SK-N-MC (cell line): ENCODE results near the gene PLA2R1.

ENCODE experiments used
- DNase-seq: peaks from one replicate; pipeline ENCODE4 v3.0.0-alpha.2; 2011; ENCODE audit warnings: low read depth, low spot score
- H3K27ac ChIP-seq: fragments of 200-600 bp; sonication (generic); 2 replicates; pipeline ENCODE4 v1.5.1; 2016; ENCODE audit warnings: mixed run types
- H3K36me3 ChIP-seq: fragments of 200-600 bp; sonication (generic); 2 replicates; pipeline ENCODE4 v1.6.1; 2017; ENCODE audit warnings: antibody characterized with exemption, low read length, mixed read lengths; ENCODE audit not compliant: insufficient read depth
- H3K4me3 ChIP-seq: fragments of 200-600 bp; sonication (generic); 2 replicates; pipeline ENCODE4 v1.5.1; 2016
- H3K9ac ChIP-seq: fragments of 200-600 bp; sonication (generic); 2 replicates; pipeline ENCODE4 v1.8.0; 2017; ENCODE audit warnings: mixed run types, mixed read lengths; ENCODE audit not compliant: insufficient read length
- H3K9me3 ChIP-seq: fragments of 200-600 bp; sonication (generic); 2 replicates; pipeline ENCODE4 v1.6.1; 2017; ENCODE audit warnings: low read depth, mild to moderate bottlenecking, antibody characterized with exemption, low read length, moderate library complexity, mixed read lengths
- EZH2 ChIP-seq: fragments of 200-600 bp; sonication (generic); IDR thresholded peaks from one replicate; pipeline ENCODE4 v1.6.1; 2017; ENCODE audit warnings: antibody characterized with exemption
- FOXP2 ChIP-seq: optimal IDR thresholded peaks from 2 replicates; pipeline ENCODE3; 2011; ENCODE audit warnings: mild to moderate bottlenecking, moderate library complexity; ENCODE audit not compliant: insufficient read depth; ENCODE audit errors: extremely low read length, control extremely low read depth
- POLR2AphosphoS5 ChIP-seq: IDR thresholded peaks from 2 replicates; pipeline ENCODE4 v1.6.1; 2012; ENCODE audit warnings: mild to moderate bottlenecking, low read depth, low read length, borderline replicate concordance

The PLA2R1 gene

DNA sequence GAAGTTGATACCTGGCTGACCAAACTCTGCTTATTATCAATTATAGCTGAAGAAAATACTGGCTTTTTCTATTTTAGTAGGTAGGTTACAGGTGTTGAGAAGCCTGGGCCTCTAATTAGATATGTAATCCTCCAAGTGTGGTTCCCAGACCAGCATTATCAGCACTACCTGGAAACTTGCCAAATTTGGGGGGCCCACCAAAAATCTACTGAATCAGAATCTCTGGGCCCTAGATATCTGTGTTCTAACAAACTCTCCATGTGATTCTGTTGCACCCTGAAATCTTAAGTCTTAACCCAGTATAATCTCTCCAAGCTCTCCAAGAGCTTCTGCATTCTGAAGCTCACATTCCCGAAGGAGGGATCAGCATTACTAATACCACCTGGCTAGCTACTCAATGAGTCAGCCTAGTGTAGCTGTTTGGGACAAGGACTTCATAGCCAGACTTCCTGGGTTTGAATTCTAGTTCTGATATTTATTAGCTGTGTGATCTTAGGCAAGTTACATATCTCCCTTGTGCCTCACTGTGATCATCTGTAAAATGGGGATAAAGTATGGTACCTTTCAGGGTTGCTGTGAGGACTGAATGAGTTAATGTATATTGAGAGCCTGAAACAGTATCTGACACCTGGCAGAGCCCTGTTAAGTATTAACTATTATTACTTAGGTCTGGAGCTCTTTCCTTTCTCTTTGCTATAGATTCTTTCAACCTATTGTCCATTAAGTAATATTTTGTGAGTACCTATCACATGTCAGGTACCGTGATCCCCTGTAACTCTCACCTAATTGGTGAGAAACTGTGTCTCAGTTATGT lies 170.3 kb downstream of the PLA2R1 start:
- H3K27ac ChIP-seq, result no peak overlapping the region
- no peak for DNase-seq
- no peak for TF ChIP-seq EZH2
- TF ChIP-seq POLR2AphosphoS5, result no peak
- TF ChIP-seq FOXP2, result no peak

DNA sequence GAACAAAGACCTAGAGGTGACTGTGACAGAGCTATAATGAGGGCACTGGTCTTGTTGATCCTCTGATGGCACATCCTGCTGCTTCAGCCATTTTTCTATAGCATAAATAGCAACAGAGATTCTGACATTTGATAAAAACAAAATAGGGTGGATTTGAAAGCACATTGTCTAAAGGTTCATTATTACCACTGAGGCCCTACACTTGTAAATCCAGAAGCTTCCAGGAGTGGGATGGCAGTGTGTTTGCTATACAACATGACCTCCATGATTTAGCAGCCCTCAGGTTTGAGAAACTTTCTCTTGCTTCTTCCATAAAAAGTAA lies 171.2 kb downstream of the PLA2R1 start:
- TF ChIP-seq EZH2, result no peak
- TF ChIP-seq FOXP2, result no peak
- TF ChIP-seq POLR2AphosphoS5, result no peak
- H3K36me3 ChIP-seq, result no peaks in the 10 kb centered on the region
- H3K9me3 ChIP-seq, result no peaks in the 10 kb centered on the region
- H3K9ac ChIP-seq, result no peak overlapping the region
- no peak overlapping the region for H3K4me3 ChIP-seq
- H3K27ac ChIP-seq, result no peak overlapping the region
- no peak for DNase-seq

More for the DNA sequence above, 170.3 kb downstream of the PLA2R1 start:
- Histone ChIP-seq H3K36me3 (no peaks in the 10 kb centered on the region), H3K9me3 (no peaks in the 10 kb centered on the region), H3K9ac (no peak overlapping the region), H3K4me3 (no peak overlapping the region)

DNA sequence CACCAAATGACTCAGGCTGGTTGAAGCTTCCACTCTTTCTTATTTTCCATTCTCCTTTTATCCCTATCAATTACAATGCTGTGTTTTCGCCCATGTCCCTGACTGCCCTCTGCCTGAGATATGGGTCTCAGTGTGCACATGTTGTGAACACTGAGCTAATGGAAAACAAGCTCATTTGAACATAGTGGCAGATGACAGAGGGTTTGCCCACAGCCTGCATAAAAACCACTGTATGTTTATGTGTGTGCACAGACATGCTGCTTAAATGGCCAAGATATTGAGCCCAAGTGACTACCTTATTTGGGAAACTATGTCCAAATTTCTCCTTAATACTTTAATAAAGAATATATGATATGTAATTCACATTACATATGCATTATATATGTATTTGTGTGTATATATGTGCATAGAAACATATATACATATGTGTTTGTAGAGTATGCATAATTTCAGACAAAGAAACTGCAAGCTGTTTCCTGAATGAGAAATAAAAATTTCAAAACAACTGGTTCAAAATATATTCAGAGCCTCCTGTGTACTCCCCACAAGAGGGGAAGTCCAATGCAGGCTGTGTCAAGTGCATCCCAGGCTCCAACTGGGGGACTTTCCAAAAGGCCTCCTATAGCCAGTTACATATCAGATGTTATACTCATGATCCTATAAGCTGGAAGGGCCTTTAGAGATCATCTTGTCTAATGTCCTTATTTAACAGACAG lies 171.7 kb downstream of the PLA2R1 start:
- H3K27ac ChIP-seq, result no peak overlapping the region
- no peak for DNase-seq
- no peak overlapping the region for H3K4me3 ChIP-seq
- no peaks in the 10 kb centered on the region for H3K36me3 ChIP-seq
- TF ChIP-seq EZH2, result no peak
- no peak for TF ChIP-seq POLR2AphosphoS5
- no peaks in the 10 kb centered on the region for H3K9me3 ChIP-seq
- no peak overlapping the region for H3K9ac ChIP-seq

DNA sequence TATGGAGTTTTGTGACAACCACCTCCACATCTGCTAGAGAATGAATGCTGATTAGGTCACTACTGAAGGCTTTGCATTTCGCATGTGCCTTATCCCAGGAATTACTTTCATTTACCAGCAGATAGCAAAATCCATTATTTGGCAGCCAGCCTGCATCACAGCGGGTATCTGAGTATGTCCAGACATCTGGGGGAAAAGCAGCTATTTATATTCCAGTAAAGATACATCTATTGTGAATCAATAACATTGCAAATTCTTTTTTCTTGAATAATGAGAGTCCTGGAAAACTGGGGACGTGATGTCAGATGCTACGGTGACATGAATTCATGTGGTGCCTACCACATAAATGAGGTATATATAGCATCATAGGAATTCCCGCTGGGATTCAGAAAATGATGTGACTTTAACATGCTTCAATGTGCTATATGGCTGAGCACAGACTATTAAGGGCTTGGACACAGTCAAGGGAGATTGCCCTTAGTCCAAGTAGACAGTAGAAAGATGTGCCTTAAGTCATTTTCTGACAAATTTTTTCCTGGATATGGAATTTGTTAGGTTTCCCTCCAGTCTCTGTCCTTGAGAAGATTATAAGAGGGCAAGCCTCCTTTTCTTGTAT lies 180.2 kb downstream of the PLA2R1 start:
- Histone ChIP-seq H3K4me3 (no peak overlapping the region), H3K9me3 (no peaks in the 10 kb centered on the region), H3K36me3 (no peaks in the 10 kb centered on the region), H3K9ac (no peak overlapping the region), H3K27ac (no peak overlapping the region)
- no peak for DNase-seq
- TF ChIP-seq FOXP2 (no peak), POLR2AphosphoS5 (no peak), EZH2 (no peak)
